ENCODE measurements around the gene SCGB1D1.
"Not testable (repeated sequence)": the region's sequence is repeated elsewhere in the genome, so short reads cannot be mapped to it uniquely, and the experiment has no call there.

The SCGB1D1 gene

DNA sequence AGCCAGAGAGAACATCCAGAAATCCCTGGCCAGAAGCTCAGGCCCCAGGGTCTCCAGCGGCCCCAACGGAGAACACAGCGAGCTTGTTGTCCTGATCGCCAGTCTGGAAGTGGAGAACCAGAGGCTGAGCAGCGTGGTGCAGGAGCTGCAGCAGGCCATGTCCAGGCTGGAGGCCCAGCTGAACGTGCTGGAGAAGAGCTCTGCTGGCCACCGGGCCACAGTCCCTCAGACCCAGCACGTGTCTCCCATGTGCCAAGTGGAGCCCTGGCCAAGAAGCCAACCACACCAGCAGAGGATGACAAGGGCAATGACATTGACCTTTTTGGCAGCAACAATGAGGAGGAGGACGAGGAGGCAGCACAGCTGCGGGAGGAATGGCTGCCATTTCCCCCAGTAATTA lies 20.6 kb upstream of the SCGB1D1 start:
- no peak for DNase-seq

DNA sequence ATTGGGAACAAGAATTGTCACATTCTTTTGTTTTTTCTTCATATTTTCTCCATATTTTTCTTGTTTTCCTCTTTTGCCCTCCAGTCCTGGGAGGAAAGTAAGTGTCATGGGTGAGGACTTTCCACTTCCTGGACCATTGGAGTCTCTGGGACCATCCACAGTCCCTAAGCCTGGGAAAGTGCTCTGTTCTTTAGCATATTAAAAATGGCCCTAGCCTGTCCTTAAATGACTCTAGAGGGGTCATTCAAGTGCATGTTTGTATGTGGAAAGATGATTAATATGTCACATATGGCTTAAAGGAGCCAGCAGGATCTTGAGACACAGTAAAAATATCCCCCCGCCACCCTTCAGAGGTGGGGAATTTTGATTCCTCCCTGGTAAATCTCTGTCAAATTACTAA lies 20.1 kb upstream of the SCGB1D1 start:
- peak; percentile 10 for DNase-seq

GRCh38 chr11:62171261-62171723 lies 18.7 kb upstream of the SCGB1D1 start:
- DNase-seq = peak; percentile 96

DNA sequence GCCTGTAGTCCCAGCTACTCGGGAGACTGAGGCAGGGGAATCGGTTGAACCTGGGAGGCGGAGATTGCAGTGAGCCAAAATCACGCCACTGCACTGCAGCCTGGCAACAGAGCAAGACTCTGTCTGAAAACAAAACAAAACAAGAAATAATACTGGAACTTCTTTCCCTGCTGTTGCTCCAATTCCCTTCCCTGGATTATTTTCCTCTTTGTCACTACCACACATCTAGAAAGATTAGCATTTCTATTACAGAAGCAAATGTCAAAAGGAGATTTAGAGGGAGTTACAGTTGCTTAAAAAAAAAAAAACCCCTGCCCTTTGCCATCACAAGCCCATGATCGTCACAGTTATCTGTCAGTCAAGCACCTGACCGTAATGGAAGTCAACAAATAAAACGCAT lies 17.7 kb upstream of the SCGB1D1 start:
- DNase-seq = peak; percentile 17

GRCh38 chr11:62176766-62177165 lies 13.2 kb upstream of the SCGB1D1 start:
- DNase-seq = no peak

GRCh38 chr11:62179995-62180394 lies 10.0 kb upstream of the SCGB1D1 start:
- DNase-seq = peak; percentile 44

DNA sequence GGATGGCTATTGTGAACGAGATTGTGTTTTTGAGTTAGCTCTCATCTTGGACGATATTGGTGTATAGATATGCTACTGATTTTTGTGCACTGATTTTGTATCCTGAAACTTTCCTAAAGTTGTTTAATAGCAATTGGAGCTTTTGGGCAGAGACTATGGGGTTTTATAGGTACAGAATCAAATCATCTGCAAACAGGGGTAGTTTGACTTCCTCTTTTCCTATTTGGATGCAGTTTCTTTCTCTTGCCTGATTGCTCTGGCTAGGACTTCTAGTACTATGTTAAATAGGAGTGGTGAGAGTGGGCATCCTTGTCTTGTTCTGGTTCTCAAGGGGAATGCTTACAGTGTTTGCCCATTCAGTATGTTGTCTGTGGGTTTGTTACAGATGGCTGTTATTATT lies 8.9 kb upstream of the SCGB1D1 start:
- no peak for DNase-seq

GRCh38 chr11:62182147-62182891 lies 7.7 kb upstream of the SCGB1D1 start:
- no peak for DNase-seq

DNA sequence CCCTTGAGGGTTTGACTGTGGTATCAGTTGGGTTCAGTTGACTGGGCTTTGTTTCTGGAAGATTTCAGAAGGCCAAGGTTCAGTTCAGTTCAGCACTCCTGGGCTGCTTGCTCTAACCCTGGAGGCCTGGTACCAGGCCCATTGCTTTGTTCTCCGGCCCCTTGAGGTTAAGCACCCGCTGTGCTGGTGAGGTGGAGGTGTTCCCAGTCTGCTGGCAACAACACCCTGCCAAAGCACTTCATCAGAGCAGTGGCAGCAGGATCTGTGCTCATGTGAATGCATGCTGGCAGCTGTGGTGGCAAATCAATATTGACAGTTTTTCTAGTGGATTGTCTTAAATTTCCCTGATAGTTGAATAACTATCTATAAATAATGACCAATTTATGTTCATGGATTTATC lies 3.8 kb upstream of the SCGB1D1 start:
- peak; percentile 68 for DNase-seq

GRCh38 chr11:62193952-62194351 lies 3.9 kb downstream of the SCGB1D1 start:
- DNase-seq = no peak

GRCh38 chr11:62195010-62195409 lies 5.0 kb downstream of the SCGB1D1 start:
- not testable (repeated sequence) for DNase-seq

DNA sequence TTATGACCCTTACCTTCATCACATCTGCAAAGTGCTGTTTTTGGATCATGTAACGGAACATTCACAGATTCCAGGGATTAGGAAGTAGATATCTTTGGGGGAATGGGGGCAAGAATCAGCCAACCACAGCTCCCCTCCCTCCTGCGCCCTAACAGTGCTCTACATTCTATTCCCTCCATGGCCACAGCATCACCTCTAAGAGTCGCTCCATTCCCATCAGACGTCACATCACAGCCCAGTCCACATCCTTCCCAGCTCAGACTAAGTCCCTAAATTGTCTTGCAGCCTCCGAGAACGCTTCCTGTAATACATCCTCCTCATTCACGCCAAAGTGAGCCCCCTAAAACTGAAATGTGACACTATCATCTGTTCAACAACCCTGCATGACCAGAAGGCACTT lies 5.9 kb downstream of the SCGB1D1 start:
- no peak for DNase-seq

- DNase-seq = not testable (repeated sequence)
These were observed 7.4 kb downstream of the SCGB1D1 start for GRCh38 chr11:62197400-62197799.

DNA sequence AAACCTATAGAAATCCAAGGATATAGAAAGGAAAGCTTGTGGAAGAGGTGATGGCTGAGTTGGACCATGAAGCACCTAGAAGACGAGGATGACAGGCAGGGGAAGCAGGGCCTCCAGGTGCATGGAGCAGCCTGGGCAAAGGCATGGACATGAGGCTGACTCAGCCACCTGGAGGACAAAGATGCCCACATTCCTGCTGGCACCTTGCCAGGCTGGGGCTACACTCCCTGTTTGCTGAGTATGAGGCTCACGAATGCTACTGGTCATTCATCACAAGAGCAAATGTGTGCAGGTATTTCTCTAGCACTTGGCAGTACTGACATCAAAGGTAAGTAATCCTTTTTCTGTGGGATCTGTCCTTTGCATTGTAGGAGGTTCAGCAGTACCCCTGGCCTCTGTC lies 11.4 kb downstream of the SCGB1D1 start:
- peak; percentile 72 for DNase-seq

DNA sequence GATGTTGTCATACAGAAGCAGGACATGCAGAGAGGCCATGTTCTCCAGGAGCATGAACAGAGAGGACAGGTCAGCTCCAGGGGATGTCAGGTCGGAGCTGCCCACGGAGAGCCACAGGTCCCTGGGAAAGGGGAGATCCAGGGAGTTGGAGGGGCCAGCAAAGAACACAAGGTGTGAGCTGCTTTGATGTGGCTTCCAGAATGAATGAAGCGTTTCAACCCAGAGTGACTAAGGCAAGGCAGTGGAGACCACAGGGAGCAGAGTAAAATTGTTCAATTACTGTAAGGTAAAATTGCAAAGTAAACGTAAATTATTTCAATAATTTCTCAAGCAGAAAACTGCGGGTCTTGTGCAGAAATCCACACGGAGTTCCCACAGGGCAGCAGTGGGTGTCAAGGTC lies 12.9 kb downstream of the SCGB1D1 start:
- no peak for DNase-seq

- no peak for DNase-seq
These were observed 14.4 kb downstream of the SCGB1D1 start for GRCh38 chr11:62204430-62204829.

DNA sequence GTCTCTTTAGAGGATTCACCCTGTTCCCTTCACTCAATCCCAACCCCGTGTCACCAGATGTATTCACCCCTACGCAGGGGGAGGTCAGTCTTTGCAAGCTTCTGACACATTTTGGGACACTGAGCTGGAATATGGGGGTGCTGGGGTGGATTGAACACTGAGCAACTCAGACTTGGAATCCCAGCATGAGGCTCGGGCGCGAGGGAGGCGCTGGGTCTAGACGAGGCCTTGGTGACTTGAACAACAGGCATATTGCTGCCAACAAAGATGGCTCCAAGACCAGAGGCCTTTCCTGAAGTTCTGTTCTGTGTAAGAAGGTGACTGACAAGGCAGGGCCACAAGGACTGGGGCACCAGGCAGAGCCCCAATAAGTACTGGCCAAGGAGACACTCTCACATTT lies 15.4 kb downstream of the SCGB1D1 start:
- DNase-seq = no peak

DNA sequence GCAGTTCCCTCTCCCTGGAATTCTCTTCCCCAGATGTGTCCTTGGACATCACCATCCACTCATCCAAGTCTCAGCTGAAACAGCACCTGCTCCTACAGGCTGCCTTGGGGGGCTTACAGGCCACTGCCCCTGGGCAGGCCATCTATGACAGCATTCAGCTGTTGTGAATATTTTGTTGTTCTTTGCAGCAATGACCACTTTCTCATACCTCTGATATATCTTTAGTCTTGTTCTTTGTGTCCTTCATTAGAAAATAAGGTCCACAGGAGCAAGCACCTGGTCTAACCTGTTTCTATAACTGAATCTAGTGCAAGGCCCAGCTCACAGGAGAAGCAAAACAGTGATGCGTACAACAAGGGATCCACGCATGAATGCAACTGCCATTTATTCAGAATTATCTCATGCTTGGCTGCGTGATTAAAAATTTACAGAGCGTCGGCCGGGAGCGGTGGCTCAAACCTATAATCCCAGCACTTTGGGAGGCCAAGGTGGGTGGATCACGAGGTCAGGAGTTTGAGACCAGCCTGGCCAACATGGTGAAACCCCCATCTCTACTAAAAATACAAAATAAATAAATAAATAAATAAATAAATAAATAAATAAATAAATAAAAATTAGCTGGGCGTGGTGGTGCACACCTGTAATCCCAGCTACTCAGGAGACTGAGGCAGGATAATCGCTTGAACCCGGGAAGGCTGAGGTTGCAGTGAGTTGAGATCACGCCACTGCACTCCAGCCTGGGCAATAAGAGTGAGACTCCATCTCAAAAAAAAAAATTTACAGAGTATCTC lies 16.5 kb downstream of the SCGB1D1 start:
- not testable (repeated sequence) for DNase-seq

DNA sequence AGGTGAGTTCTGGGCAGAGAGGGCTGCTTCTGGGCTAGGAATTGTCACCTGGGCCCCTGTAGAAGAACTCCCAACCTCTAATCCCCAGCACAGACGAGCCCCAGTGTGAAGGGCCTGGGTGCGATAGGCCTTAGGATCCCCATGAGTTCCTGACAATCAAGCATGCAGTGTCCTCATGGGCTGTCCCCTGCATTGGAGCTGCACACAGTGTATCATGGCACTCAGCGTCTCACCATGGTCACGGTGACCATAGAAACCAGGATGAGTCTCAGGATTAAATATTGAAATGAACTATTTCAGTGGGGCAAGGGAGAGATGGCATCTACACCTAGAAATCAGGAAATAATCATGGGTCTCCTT lies 18.7 kb downstream of the SCGB1D1 start:
- DNase-seq = no peak

GRCh38 chr11:62217191-62217748 lies 27.3 kb downstream of the SCGB1D1 start:
- DNase-seq = peak; percentile 73

- no peak for DNase-seq
These were observed 31.5 kb downstream of the SCGB1D1 start for GRCh38 chr11:62221498-62221897.

GRCh38 chr11:62223095-62223494 lies 33.1 kb downstream of the SCGB1D1 start:
- peak; percentile 18 for DNase-seq

DNA sequence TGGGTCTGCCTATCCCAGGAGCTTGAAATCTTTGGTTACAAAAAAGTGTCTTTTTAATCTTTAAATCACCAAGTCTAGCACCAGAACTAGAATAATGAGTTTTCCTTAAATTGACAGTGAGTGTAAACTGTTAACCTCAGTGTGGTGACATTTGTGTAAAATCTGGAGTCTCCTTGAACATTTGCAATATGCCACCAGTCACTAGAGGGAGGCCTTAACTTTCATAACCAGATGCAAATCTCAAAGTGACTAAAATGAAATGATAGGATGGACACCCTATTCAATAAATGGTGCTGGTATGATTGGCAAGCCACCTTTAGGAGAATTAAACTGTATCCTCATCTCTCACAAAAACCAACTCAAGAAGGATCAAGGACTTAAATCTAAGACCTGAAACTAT lies 43.7 kb downstream of the SCGB1D1 start:
- DNase-seq = peak; percentile 68

GRCh38 chr11:62236187-62236586 lies 46.2 kb downstream of the SCGB1D1 start:
- DNase-seq = no peak

Measured in NCI-H69 (cell line).